Liver (tissue), 9 donors: Measurements from ENCODE around the gene SPTBN4. TPM values are rescaled to one million over a fixed set of nuclear protein-coding genes. Genes with fewer than 3 reads are reported as not detected.

ENCODE experiments used
- DNase-seq: peaks from one replicate; pipeline ENCODE4 v3.0.0-alpha.2; 2017; ENCODE audit warnings: low spot score
- H3K27ac ChIP-seq, 2 donors: one replicate each; pipeline ENCODE4 v1.7.0; 2013; ENCODE audit warnings: inconsistent platforms in 2 of 2, low read length in 2 of 2, control low read depth in 1 of 2, low read depth in 1 of 2, mild to moderate bottlenecking in 1 of 2
- H3K27me3 ChIP-seq, 4 donors: one replicate each; pipeline versions ENCODE4 v1.6.1 to v1.7.0; 2013; ENCODE audit warnings: low read length in 3 of 4, inconsistent platforms in 1 of 4, mild to moderate bottlenecking in 1 of 4, moderate library complexity in 1 of 4; ENCODE audit not compliant: control insufficient read depth in 4 of 4, insufficient read depth in 4 of 4
- H3K36me3 ChIP-seq, 4 donors: one replicate each; pipeline versions ENCODE4 v1.6.1 to v1.7.0; 2013; ENCODE audit warnings: low read length in 3 of 4, mild to moderate bottlenecking in 3 of 4, low read depth in 1 of 4, moderate library complexity in 1 of 4; ENCODE audit not compliant: control insufficient read depth in 4 of 4, insufficient read depth in 3 of 4
- H3K4me1 ChIP-seq, 4 donors: one replicate each; pipeline versions ENCODE4 v1.6.1 to v1.7.0; 2013; ENCODE audit warnings: low read length in 3 of 4, mild to moderate bottlenecking in 3 of 4, moderate library complexity in 1 of 4; ENCODE audit not compliant: control insufficient read depth in 4 of 4, insufficient read depth in 4 of 4
- H3K4me3 ChIP-seq, 3 donors: one replicate each; pipeline versions ENCODE4 v1.6.1 to v1.7.0; 2013; ENCODE audit warnings: low read length in 3 of 3, control low read depth in 1 of 3, low read depth in 1 of 3, mild to moderate bottlenecking in 1 of 3
- H3K9ac ChIP-seq, 2 donors: one replicate each; pipeline ENCODE4 v1.7.0; 2013; ENCODE audit warnings: low read length in 2 of 2, mild to moderate bottlenecking in 2 of 2, moderate library complexity in 2 of 2, control low read depth in 1 of 2, low read depth in 1 of 2
- H3K9me3 ChIP-seq, 4 donors: one replicate each; pipeline versions ENCODE4 v1.6.1 to v1.7.0; 2013; ENCODE audit warnings: low read length in 3 of 4; ENCODE audit not compliant: control insufficient read depth in 4 of 4
- EGR1 ChIP-seq, 2 donors: IDR thresholded peaks; 2 replicates each; pipeline ENCODE4 v1.6.1; 2016 to 2018; ENCODE audit warnings: antibody characterized with exemption in 2 of 2, low read depth in 2 of 2
- FOXA1 ChIP-seq: IDR thresholded peaks from 2 replicates; pipeline ENCODE4 v1.6.1; 2016; ENCODE audit warnings: antibody characterized with exemption
- FOXA2 ChIP-seq: IDR thresholded peaks from 2 replicates; pipeline ENCODE4 v1.6.1; 2016; ENCODE audit warnings: antibody characterized with exemption
- GABPA ChIP-seq, 2 donors: IDR thresholded peaks in 1 of 2; conservative IDR thresholded peaks in 1 of 2; 2 replicates each; pipeline ENCODE4 v1.6.1; 2016; ENCODE audit warnings: antibody characterized with exemption in 2 of 2, mild to moderate bottlenecking in 1 of 2, moderate library complexity in 1 of 2
- HNF4A ChIP-seq, 2 donors: conservative IDR thresholded peaks; 2 replicates each; pipeline ENCODE4 v1.6.1; 2016; ENCODE audit warnings: antibody characterized with exemption in 2 of 2, mild to moderate bottlenecking in 2 of 2
- HNF4G ChIP-seq: IDR thresholded peaks from 2 replicates; pipeline ENCODE4 v1.6.1; 2016; ENCODE audit warnings: antibody characterized with exemption
- JUND ChIP-seq, 2 donors: IDR thresholded peaks; 2 replicates each; pipeline ENCODE4 v1.6.1; 2016; ENCODE audit warnings: antibody characterized with exemption in 2 of 2
- NR2F2 ChIP-seq: IDR thresholded peaks from 2 replicates; pipeline ENCODE4 v1.6.1; 2016; ENCODE audit warnings: antibody characterized with exemption
- RAD21 ChIP-seq, 2 donors: IDR thresholded peaks; 2 replicates each; pipeline ENCODE4 v1.6.1; 2016; ENCODE audit warnings: antibody characterized with exemption in 2 of 2, mild to moderate bottlenecking in 2 of 2
- RXRA ChIP-seq, 2 donors: IDR thresholded peaks; 2 replicates each; pipeline ENCODE4 v1.6.1; 2017 to 2018; ENCODE audit warnings: antibody characterized with exemption in 2 of 2, mild to moderate bottlenecking in 1 of 2
- SP1 ChIP-seq: IDR thresholded peaks from 2 replicates; pipeline ENCODE4 v1.6.1; 2018; ENCODE audit warnings: antibody characterized with exemption, mild to moderate bottlenecking
- TAF1 ChIP-seq: conservative IDR thresholded peaks from 2 replicates; pipeline ENCODE4 v1.6.1; 2016; ENCODE audit warnings: antibody characterized with exemption, mild to moderate bottlenecking
- YY1 ChIP-seq: IDR thresholded peaks from 2 replicates; pipeline ENCODE4 v1.6.1; 2016; ENCODE audit warnings: antibody characterized with exemption, mild to moderate bottlenecking
- WGBS: extraction: QIAGEN DNeasy Blood & Tissue Kit; methylation state at CpG from one replicate; pipeline ENCODE4 v1.1.7; 2013; 5-methylcytosine and 5-hydroxymethylcytosine counted together
- polyA plus RNA-seq, 2 donors: library from polyadenylated mRNA; stranded (reverse) in 1 of 2; unstranded in 1 of 2; fragments of 200-250 nt in 1 of 2; fragments of >200 nt in 1 of 2; fragmentation: Nextera tagmentation in 1 of 2; extraction: Ambion mirVana in 1 of 2; gene quantifications; one replicate each; pipeline versions ENCODE4 v1.2.1 to v1.2.3, GENCODE V29; 2013 to 2015
- total RNA-seq, 2 donors: library from RNA; depleted of rRNA; stranded (reverse); fragments of >200 nt; gene quantifications; one replicate each; pipeline ENCODE4 v1.2.3, GENCODE V29; 2014
- TF ChIP-seq, protein P1 (sequence below): IDR thresholded peaks from 2 replicates; pipeline ENCODE4 v1.6.1; 2016; ENCODE audit warnings: antibody characterized with exemption
- TF ChIP-seq, protein P2 (sequence below): fragments of 150-350 bp; IDR thresholded peaks from 2 replicates; pipeline ENCODE4 v1.5.1; 2017; ENCODE audit warnings: improper control_type of control experiment, low read depth, low read length; ENCODE audit not compliant: missing input control
- TF ChIP-seq, protein P3 (sequence below): IDR thresholded peaks from 2 replicates; pipeline ENCODE4 v1.6.1; 2016; ENCODE audit warnings: antibody characterized with exemption
- TF ChIP-seq, protein P4 (sequence below): IDR thresholded peaks from 2 replicates; pipeline ENCODE4 v1.6.1; 2016; ENCODE audit warnings: antibody characterized with exemption
- donor health status: healthy.
- donor health status: healthy.
- donor health status: healthy.
- donor health status: healthy.
- donor health status: healthy.

The SPTBN4 gene
- total and polyA plus RNA-seq, 4 donors: 0.13 to 1.1 (median 0.62) TPM

DNA sequence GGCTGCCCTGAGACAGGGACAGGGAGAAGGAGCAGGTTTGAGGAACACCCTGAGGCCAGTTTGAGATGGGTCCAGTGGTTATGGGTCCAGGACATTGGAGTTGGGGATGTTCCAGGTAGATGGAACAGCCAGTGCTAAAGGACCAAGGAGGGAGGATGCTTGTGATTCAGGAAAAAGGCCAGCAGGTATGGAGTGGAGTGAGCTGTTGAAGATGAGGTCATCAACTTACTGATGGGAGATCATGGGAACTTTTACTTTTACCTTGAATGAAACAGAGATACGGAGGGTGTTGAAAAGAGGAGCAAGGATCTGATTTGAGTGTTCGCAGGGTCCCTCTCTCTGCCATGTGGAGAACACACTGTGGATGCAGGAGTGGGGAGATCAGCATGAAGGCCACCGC is 25.5 kb downstream of the SPTBN4 start:
- no peaks in the 10 kb centered on the region for H3K9me3 ChIP-seq
- no peak overlapping the region for H3K27ac ChIP-seq
- no peak for DNase-seq
- no peak overlapping the region for H3K9ac ChIP-seq
- H3K4me1 ChIP-seq: peaks cover 0 to 2% (median 0%) of the 10 kb centered on the region in 4 donors
- no peak for TF ChIP-seq FOXA2
- no peak for TF ChIP-seq RAD21 (IDR thresholded peaks at IDR 0.05)
- TF ChIP-seq, protein P1, sequence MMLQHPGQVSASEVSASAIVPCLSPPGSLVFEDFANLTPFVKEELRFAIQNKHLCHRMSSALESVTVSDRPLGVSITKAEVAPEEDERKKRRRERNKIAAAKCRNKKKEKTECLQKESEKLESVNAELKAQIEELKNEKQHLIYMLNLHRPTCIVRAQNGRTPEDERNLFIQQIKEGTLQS: no peak
- TF ChIP-seq TAF1: no peak
- TF ChIP-seq JUND (IDR thresholded peaks at IDR 0.05): no peak
- TF ChIP-seq FOXA1: no peak
- TF ChIP-seq, protein P2, sequence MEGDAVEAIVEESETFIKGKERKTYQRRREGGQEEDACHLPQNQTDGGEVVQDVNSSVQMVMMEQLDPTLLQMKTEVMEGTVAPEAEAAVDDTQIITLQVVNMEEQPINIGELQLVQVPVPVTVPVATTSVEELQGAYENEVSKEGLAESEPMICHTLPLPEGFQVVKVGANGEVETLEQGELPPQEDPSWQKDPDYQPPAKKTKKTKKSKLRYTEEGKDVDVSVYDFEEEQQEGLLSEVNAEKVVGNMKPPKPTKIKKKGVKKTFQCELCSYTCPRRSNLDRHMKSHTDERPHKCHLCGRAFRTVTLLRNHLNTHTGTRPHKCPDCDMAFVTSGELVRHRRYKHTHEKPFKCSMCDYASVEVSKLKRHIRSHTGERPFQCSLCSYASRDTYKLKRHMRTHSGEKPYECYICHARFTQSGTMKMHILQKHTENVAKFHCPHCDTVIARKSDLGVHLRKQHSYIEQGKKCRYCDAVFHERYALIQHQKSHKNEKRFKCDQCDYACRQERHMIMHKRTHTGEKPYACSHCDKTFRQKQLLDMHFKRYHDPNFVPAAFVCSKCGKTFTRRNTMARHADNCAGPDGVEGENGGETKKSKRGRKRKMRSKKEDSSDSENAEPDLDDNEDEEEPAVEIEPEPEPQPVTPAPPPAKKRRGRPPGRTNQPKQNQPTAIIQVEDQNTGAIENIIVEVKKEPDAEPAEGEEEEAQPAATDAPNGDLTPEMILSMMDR: no peak
- TF ChIP-seq GABPA (IDR thresholded peaks at IDR 0.05 in 1 of 2, conservative IDR thresholded peaks at IDR 0.05 in 1 of 2): no peak
- TF ChIP-seq YY1: no peak
- no peak for TF ChIP-seq HNF4A (conservative IDR thresholded peaks at IDR 0.05)
- H3K36me3 ChIP-seq: no peaks in the 10 kb centered on the region
- H3K4me3 ChIP-seq: no peak overlapping the region
- WGBS: 96% methylated on average over 3 of the region's 3 CpGs
- H3K27me3 ChIP-seq: peaks cover 0 to 2% (median 0%) of the 10 kb centered on the region in 4 donors

DNA sequence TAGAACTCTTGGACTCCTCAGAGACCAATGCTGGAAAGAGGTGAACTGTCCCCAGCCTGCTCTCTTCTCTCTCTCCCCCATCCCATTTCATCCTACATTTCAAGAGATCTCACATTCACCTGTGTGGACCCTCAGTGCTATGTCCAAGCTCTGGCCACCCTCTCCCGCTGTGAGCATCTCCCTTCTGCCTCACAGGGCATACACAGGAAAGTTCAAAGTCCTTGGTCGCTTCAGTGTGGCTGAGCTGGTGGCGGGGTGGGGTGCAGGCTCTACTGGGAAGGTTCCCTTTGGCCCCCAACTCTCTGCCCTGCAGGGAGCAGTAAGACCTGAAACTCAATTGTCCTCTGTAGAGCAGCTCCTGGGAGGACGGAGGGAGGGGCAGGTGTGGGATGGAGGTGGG is 27.0 kb downstream of the SPTBN4 start:
- 45% methylated on average over 4 of the region's 4 CpGs for WGBS

DNA sequence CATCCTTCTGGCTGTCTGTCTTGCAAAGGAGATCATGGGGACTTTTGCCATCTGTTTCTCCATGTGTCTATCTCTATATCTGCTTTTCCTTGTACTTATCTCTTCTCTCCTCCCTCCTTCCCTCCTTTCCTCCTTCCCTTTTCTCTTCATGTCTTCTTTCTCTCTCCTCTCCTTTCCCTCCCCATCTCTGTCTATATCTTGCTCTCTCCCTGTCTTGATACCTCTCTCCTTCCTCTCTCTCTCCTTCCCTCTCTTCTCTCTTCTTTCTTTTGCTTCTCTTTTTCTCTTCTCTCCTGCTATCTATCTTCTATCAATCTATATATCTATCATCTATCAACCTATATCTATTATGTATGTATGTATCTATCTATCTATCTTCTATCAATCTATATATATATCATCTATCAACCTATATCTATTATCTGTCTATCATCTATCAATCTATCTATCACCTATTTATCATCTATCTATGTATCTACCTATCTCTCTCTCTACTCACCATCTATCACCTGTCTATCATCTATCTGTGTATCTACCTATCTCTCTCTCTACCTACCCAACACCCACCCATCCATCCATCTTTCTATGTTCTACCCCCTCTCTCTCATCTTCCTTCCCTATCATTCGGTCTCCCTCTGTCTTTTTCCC is 27.5 kb downstream of the SPTBN4 start:
- H3K4me3 ChIP-seq: no peak overlapping the region
- H3K27me3 ChIP-seq: no peaks in the 10 kb centered on the region
- no peaks in the 10 kb centered on the region for H3K9me3 ChIP-seq
- H3K36me3 ChIP-seq: no peaks in the 10 kb centered on the region
- no peak overlapping the region for H3K9ac ChIP-seq
- no peak overlapping the region for H3K27ac ChIP-seq
- WGBS: 86% methylated on average over 1 of the region's 1 CpG
- H3K4me1 ChIP-seq: no peaks in the 10 kb centered on the region
- DNase-seq: no peak
- TF ChIP-seq, protein P1: no peak
- TF ChIP-seq EGR1 (IDR thresholded peaks at IDR 0.05; ENCODE audit: low read depth in 2 of 2) (no peak), HNF4G (no peak), SP1 (no peak), JUND (IDR thresholded peaks at IDR 0.05) (no peak), FOXA1 (no peak), HNF4A (conservative IDR thresholded peaks at IDR 0.05) (no peak), FOXA2 (no peak), GABPA (IDR thresholded peaks at IDR 0.05 in 1 of 2, conservative IDR thresholded peaks at IDR 0.05 in 1 of 2) (no peak), NR2F2 (no peak), YY1 (no peak), RXRA (IDR thresholded peaks at IDR 0.05) (no peak), RAD21 (IDR thresholded peaks at IDR 0.05) (no peak), TAF1 (no peak)
- TF ChIP-seq, protein P2: no peak
- TF ChIP-seq, protein P3, sequence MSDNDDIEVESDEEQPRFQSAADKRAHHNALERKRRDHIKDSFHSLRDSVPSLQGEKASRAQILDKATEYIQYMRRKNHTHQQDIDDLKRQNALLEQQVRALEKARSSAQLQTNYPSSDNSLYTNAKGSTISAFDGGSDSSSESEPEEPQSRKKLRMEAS: no peak

More for the DNA sequence above, 27.0 kb downstream of the SPTBN4 start:
- Histone ChIP-seq H3K27me3 (no peaks in the 10 kb centered on the region), H3K4me1 (no peaks in the 10 kb centered on the region), H3K9ac (no peak overlapping the region), H3K27ac (no peak overlapping the region), H3K4me3 (no peak overlapping the region), H3K36me3 (no peaks in the 10 kb centered on the region), H3K9me3 (no peaks in the 10 kb centered on the region)
- no peak for DNase-seq
- TF ChIP-seq EGR1 (IDR thresholded peaks at IDR 0.05; ENCODE audit: low read depth in 2 of 2): no peak
- no peak for TF ChIP-seq RAD21 (IDR thresholded peaks at IDR 0.05)
- TF ChIP-seq, protein P4, sequence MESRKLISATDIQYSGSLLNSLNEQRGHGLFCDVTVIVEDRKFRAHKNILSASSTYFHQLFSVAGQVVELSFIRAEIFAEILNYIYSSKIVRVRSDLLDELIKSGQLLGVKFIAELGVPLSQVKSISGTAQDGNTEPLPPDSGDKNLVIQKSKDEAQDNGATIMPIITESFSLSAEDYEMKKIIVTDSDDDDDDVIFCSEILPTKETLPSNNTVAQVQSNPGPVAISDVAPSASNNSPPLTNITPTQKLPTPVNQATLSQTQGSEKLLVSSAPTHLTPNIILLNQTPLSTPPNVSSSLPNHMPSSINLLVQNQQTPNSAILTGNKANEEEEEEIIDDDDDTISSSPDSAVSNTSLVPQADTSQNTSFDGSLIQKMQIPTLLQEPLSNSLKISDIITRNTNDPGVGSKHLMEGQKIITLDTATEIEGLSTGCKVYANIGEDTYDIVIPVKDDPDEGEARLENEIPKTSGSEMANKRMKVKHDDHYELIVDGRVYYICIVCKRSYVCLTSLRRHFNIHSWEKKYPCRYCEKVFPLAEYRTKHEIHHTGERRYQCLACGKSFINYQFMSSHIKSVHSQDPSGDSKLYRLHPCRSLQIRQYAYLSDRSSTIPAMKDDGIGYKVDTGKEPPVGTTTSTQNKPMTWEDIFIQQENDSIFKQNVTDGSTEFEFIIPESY: no peak
- TF ChIP-seq TAF1: no peak
- no peak for TF ChIP-seq HNF4G
